GM19452 (cell line): ENCODE results near the gene RINL.
A peak's percentile ranks its signal among the peaks of the same experiment; 100 is the strongest.

Experiments used
- ATAC-seq: cut with Tn5 transposase; IDR thresholded peaks from one replicate; pipeline ENCODE4 v1.9.1; 2021; ENCODE audit not compliant: unreplicated experiment

The RINL gene

DNA sequence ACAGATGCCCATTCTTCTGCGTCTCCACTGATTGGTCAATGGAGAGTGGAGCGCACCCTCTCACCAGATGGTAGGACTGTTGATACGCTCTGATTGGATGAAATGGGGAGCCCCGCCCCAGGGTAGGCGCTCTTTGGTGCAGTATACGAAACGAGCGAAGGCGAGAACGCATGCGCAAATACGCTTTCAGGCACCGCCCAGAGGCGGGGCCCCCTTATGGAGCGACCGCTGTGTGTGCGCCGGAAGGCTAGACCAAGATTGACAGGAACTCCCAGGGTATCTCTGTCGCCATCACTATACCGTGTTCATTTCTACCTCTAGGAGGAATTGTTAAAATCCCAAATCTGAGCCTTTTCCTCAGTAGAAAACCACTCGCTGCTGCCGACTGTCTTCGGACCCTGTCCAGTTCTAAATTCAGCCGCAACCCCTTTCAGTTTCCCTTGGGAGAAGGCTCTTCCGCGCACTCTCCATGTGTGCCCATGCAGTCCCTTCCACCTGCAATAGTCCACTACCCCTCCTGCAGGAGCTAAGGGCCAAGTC lies 27.6 kb downstream of the RINL start:
- peak; percentile 74 for ATAC-seq

DNA sequence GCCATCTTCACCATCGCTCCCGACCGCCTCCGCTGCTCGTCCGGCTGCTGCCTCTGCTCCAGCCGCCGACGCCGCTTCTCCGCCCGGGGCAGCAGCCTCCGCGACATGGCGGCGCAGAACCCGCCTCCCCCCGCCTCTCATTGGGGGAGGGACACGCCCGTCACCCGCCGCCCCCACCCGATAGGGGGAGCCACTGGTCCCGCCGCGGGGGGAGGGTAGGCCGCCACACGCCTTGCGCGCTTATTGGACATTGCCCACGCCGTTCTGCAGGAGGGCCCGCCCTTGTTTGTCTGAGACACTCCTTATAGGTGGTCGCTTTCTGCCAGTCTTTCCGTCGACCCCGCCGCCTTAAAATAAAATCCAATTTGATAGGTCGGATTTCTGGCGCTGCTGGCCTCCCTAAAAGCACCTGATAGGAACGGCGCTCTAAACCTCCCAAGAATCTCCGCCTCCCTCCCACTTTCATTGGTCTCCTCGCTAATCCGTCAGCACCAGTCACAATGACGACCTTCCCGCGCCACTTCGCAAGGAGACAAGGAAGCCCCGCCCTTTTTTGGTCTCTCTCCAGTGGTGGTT lies 28.1 kb downstream of the RINL start, which contains the start of gene HNRNPL:
TSS of gene HNRNPL (minus strand) at position 127 of the 576 bp plus-strand sequence. CDS start at position 107, 20 bp downstream.
- ATAC-seq: peak; percentile 47

DNA sequence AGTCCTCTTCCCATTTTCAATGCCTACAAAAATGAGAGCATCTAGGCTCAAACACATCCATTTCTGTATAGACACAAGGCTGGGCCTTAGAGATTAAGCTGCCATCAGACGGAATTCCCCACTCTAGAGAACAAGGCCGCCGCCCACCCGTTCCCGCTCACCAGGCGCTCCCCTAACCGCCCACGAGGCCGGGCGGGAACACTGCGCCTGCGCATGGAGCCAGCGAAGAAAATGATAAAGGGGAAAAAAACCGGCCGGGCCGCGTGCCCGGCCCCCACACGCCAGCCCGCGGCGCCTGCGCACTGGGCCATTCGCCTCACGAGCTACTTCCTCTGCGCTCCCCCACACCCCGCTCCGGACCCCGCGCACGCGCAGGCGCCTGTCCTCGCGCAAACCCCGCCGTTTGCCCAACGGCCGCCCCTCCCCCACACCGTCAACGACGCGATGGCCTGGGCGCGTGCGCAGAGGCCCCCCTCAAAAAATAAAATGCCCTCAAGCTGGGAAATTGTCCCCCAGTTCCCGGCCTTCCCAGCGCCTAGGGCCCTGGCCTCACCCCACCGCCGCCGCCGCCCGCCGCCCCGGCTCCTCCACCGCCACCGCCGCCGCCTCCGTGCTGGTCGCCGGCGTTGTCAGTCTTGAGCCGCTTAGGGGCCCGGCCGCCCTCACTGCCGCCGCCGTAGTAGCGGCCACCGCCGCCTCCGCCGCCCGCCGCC lies 28.8 kb downstream of the RINL start:
- peak; percentile 31 for ATAC-seq

DNA sequence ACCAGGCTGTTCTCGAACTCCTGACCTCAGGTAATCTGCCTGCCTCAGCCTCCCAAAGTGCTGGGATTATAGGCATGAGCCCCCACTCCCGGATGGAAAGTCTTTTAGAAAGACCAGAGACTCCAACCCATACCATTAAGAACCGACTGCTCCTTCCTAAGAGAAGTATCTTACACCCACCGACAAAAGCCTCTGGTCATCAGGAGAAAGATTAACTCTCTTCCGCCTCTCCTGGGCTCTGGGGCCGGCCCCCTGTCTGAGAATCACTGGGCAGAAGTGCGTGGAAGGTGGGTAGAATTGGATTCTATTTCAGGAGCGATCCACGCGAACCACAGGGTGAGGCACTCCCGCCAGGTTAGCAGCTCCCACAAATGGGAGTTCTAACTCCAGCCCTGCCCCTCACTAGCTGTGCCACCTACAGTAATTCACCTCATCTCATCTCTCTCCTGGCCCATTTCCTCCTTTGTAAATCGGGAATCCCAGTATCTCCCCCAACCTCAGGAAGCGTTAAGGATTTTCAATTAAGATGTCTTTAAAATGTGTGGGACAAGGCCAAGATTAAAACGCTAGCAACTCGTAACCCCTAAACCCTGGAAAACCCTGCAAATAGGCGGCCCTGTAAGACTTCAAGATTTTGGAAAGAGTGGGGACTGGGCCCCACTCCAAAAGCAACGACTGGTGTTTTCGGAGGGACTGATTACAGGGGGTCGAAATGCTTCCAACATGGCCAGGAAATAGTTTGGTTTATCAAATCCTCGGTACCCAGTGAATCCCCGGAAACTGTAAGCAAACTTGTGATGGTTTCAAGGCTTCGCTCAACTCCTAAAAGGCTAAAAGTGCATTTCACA lies 29.6 kb downstream of the RINL start:
- ATAC-seq: no peak

DNA sequence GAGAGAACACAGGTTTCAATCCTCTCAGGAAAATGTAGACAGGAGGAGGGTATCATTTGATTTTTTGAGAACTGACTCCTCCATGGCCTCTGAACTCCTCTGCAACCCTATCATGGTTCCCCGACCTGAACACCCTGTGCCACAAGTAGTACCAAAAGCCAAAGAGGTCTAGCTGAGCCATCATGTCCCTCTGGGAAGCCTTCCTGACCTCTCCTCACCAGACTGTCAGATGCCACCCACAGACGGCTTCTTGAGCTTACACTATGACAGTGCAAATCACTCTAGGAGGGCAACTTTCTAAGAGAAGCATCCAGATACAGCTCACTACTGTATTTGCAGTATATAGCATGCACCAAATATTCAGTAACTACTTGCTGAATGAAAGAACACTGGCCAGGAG lies 32.0 kb downstream of the RINL start:
- ATAC-seq: no peak

DNA sequence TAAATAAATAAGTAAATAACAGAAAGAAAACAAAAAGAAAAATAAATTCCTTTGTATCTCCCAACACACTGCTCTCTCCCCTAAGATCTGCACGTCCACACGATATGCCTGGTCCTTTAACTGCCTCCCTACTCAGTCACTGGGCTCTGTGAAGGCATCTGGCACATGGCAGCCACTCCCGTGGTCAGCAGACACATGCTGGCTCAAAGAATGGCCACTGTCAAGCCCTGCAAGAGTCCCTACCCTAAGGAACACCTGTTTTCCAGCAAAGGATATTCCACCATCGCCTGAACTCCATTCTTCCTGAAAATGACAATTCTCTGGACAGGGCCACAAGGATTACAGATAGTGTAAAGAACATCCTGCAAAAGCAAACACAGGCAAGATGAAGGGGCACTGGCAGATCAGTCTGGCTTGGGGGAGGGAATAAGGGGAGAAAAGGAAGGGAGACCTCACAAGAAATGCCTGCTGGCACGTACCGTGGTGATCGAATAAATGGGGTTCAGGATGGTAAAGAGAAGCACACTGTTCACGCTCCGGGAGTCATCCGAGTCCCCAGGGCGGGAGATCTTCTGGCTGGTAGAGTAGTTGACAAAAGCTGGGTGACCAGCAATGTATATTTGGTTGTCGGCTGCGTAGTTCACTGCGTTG lies 32.6 kb downstream of the RINL start:
- ATAC-seq: no peak

DNA sequence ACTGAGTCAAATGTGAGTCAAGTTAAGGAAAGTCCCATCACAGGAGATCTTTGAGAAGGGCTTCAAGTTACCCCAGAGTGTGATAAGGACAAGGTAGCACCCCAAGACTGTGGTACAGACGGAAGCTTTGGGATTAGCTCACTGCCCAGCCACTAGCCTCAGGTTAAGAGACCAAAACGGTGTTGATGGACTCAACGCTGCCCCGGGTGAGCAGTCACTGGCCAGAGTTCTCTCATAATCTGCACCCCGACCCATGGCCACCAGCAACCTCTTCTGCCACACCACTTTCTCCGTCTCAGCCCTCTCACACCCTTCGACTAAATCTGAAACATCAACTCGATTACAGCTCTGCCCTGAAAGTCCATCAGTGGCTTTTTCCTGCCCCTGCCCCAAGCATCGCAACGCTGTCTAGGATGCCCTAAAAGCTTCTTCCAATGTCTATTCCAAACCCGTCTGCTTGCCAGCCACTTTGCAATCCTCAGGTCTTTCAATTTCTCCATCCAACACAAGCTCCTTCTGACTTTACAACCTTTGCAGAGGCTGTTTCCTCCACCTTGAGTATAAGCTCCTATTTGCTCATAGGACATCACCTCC lies 33.9 kb downstream of the RINL start:
- ATAC-seq: no peak

DNA sequence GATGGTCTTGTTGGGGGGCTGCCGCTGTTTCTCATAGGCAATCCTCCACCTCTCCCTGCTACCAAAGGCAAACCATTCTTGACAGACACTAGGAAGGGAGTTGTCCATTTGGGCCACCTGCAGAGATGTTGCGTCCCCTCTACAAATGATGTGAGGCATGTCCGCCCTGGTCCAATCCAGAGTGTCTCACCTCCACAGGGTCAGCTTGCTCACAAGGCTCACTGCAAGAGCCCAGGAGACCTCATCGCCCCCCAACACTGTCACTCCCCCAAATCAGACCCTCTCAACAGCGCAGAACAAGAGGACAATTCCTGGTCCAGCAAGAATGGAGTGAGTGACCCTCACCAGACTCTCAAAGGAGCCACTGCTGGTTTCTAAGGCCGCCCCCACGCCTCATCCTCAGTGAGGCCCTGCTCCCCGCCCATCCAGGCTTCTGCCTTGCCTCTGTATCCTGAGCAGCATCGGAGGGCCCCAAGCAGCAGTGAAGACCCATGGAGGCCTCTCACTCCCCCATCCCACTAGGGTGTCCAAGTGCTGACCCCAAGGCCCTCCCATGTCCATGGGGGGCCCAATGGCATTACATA lies 34.8 kb downstream of the RINL start:
- no peak for ATAC-seq

DNA sequence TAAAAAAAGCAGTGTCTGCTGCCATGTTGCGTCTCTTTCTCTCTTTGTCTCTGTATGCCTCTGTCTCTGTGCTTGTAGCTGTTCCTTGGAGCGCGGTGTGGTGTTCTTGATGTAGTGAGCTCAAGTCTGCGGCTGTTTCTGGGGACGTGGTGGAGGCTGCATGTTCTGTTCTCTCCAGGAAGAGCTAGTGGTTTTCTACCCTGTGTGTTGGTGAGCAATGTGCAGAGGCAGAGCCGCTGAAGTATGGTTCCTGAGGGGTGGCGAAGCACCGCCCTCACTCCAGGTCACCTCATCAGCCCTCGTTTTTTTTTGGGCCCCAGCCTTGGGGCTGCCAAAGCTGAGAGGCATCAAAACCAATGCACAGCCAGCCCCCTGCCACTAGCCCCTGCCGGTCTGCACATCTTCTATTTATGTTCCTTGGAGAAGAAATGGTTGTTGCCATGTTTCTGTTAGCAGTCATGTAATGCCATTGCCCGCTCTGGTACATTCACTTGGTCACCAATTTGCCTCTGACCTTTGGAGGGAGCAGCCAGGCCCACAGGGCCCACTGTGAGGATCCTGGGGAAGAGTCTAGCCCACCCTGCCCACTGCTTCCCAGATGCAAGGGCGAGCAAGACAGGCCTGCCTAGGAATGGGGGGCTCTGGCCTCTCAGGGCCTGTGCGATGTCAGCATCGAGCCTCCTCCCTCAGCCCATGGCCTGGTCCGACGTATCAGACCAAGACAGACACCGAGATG lies 35.5 kb downstream of the RINL start:
- ATAC-seq: no peak

DNA sequence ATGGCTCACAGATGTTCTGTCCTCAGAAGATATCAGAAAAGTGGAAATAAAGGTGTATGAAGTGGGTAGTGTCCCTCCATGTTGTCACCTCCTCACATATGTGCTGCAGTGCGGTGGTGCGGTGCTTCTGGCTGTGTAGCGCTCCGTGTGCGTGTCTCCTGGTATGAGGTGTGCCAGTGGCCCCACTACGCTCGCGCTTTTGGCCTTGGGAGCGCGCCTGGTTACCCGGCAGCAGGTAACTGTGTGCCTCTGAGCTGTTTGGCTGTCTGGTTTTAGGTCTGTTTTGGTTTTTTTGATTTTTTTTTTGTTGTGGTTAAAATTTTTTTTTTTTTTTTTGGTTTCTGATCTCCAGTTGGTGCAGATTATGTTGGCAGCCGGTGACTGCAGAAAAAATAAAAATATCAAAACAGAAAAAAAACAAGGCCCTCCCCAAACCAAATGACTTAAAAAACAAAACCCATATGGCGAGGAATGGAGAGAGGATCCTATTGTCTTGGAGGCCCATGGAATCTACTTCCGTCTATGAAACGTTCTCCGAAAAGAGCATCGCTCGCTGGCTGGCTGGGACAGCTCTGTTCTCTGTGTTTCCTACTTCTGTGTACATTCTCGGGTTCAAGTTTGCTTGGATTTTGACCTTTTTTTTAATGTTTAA lies 36.2 kb downstream of the RINL start:
- no peak for ATAC-seq

DNA sequence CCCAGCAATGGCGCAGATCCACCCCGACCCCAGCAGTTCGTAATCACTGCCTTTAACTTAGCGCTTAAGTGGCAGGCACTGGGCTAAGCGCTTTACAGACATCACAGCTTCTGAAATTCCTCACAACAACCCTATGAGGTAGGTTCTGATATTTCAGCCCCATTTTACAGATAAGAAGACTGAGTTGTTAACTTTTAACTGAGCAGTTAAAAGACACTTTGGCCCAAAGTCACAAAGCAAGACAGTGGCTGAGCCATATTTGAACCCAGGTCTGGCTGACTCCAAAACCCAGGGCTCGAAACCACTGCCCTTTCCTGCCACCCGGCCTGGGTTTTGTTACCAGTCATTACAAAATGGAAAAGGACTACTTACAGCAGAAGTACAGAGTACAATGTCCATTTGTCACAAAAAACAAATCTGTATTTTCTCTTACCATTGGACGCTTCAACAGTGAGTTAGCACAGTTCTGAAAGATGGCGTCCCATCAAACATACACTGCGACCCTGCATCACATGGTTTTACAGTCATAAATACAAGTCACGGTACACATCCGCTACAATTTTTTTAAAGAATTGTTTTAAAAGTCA lies 36.8 kb downstream of the RINL start:
- ATAC-seq: no peak

DNA sequence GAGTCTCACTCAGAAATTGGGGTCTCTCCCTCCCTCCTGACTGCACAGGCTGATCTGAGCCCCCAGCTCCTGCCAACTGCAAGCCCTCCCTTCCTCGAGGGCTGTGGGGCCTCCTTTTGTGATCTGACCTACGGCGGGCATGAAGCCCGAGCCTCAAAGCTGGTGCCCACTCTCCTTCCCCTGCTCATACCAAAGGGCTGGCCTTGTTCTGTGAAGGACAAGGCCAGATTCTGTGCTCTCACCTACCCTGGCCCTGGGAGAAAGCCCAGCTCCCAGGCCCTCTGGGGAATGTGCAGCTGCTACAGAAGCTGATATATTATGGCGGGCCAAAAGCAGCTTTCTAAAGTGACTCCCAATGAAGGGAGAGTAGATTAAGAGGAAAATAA lies 37.5 kb downstream of the RINL start:
- no peak for ATAC-seq

DNA sequence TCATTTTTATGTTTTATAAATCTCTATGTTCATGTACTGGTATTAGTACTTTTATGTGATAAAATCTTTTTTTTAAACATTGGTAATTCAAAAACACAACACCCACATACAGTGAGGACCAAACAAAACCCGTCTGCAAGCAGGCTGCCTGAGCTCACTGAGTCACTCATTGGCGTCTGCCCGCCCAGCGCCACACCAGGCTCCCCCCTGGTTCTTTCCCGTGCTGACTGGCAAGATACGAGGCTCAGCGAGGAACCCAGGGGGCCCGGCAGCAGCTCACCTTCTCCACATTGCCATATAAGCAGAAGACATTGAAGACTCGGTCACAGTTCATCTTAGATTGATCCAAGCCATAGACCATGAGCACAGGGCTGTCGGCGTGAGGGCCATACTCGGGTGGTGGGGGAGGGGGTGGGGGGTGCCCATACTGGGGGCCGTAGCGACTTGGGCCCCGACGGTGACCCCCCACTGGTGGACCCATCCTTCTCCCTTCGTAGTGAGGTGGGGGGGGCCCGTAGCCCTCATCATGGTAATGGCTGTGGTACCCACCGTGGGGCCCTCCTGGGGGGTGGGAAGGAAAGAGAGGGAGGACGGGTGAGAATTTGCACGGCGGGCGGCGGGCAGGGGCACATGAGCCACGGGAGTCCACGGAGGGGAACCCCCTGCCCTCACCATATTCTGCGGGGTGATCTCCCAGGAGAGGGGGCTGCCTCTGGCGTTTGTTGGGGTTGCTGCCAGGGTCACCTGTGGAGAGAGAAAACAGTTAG lies 38.1 kb downstream of the RINL start:
- ATAC-seq: no peak

DNA sequence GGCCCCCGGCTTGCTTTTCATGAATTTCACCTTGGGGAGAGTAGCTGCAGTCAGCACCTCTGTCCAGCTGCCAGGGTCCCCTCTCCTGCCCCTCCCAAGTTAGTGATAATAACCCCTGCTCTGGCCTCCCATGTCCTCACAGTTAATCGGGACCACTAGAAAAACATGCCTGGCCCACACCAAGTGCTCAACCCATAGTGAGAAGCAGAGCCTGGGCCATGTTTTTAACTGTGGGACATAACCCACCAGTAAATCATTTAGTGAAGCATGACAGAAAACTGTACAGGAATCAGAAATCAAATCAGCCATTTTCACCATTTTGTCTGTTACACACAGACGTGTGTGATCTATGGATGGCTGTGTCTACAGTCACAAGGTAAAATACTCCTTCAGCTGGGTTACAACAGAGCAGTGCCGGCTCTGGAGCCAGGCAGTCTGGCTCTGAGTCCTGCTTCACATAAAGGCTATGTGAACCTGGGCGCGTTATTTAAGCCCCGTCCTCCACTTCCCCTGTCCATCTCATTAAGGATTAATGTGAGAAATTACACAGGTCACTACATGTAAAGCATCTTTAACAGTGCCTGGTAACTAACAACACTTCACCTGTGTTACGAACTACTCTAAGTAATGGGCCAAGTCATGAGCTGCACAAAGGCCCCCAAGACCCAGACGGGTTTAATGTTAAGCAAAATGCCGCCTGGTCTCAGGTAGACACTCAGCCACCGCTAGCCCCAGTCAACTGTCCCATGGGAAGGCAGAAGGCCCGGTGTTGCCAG lies 38.9 kb downstream of the RINL start:
- no peak for ATAC-seq

DNA sequence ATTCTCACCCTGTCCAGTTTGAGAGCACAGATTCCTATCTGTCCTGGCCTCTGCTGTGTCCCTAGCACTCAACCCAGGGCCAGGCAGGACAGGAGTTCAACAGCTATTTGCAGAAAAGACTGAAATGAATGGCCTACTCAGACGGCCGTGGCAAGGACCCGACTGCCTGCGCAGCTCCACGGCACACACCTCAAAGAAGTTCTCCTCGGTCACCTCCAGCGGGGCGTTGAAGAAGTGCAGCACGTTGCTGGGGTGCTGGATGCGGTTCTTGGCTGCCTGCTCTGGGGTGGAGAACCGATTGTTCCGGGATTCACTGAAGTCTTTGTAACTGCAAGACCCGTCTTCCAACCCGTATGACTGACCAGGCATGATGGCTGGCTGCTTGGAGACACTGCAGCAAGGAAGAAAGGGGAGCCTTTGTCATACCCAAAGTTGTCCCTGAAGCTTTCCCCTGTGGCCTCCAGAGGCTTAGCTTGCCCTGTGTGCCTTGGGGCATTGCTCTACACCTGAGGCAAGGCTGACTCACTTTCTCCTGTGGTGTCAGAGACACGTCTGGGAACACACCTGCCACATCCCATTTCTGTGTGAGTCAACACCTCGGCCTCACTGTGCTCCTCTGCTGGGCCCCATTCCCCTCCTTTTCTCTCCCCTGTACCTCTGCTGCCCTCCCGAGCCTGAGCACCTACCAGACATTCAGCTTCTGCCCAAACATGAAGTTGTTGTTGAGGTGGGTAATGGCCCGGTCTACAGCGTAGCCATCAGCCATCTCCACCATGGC lies 39.7 kb downstream of the RINL start:
- no peak for ATAC-seq

DNA sequence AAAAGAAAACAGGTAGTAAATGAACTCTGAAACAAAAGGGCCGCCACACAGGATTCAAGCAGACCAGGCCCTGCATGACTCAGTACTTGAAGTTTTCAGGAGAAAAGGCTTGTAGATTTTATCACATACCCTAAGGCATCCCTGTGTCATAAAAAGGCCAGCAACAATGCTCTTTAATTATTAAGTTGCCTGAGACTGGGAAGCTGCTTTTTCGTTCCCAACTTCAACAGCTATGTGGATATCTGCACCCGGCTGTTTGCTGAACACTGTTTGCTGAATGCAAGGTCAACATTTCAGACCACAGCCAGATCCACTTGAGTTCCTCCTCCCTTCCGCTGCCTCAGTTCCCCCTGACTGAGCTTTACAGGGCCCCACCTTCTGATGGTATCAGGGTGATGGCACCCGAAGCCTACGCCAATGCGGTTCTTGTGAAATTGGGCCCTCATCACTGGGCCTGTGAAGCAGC lies 40.4 kb downstream of the RINL start:
- ATAC-seq: no peak
